DMS 273 (cell line): Measurements from ENCODE around the gene CHD9NB.
"Not testable (repeated sequence)": the region's sequence is repeated elsewhere in the genome, so short reads cannot be mapped to it uniquely, and the experiment has no call there.

Source experiments
- DNase-seq: peaks from one replicate; lab custom pipeline; 2025; ENCODE audit not compliant: unreplicated experiment; lab: John Stamatoyannopoulos, UW

Gene CHD9NB

DNA sequence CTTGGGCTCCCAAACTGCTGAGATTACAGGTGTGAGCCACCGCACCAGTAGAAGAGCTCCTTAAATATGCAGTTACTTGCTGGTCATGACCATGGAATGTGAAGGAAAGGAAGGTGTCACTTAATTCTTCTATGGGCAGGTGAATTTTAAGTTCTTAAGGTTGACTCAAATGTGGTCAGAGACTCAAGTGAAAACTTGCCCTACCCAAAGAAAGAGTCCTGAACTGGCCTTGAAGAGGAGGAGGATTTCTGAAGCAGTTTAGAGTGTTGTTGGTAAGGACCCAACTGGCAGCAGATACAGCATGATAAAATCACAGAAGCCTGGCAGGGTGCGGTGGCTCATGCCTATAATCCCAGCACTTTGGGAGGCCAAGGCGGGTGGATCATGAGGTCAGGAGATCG is 31.4 kb upstream of the CHD9NB start:
- peak; percentile 19 for DNase-seq

- DNase-seq, result no peak
Measured at GRCh38 chr16:53083119-53083518, 30.4 kb upstream of the CHD9NB start.

DNA sequence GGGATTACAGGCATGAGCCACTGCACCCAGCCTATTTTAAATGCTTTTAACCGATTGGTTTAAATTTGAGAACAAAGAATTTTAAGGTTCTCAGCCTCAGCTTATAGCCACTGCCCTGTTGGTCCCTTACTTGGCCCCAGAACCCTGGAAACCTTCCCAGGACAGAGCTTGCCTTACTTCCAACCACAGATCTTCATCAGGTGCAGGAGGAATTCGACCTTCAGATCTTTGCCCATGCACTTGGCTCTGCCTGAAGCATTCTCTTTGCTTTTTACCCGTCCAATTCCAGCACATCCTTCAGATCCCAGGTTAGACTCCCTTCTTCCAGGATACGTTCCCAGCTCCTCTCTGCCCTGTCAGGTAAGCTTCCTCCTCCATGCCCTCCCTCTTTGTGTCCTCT is 29.8 kb upstream of the CHD9NB start:
- DNase-seq, result no peak

- no peak for DNase-seq
Measured at GRCh38 chr16:53081686-53082407, 29.1 kb upstream of the CHD9NB start.

DNA sequence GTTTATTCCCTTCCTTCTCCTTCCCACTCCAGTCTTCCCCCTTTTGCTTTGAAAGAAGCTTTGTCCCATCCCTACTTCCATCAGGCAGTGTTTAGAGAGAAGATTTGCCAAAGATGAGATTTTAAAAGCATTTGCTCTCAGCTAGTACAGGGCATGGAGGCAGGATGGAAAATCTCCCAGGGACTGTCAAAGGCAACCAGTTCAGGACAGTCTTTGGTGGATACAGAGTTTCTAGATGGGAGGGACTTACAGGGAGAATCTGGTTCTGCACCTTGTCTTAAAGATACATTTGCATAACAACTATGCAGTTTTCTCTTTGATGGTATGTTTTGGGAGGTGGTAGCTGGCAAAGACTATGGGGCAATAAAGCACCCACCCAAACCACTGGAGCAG is 28.3 kb upstream of the CHD9NB start:
- no peak for DNase-seq

- DNase-seq, result peak; percentile 62
Measured at GRCh38 chr16:53080345-53081031, 27.8 kb upstream of the CHD9NB start.

DNA sequence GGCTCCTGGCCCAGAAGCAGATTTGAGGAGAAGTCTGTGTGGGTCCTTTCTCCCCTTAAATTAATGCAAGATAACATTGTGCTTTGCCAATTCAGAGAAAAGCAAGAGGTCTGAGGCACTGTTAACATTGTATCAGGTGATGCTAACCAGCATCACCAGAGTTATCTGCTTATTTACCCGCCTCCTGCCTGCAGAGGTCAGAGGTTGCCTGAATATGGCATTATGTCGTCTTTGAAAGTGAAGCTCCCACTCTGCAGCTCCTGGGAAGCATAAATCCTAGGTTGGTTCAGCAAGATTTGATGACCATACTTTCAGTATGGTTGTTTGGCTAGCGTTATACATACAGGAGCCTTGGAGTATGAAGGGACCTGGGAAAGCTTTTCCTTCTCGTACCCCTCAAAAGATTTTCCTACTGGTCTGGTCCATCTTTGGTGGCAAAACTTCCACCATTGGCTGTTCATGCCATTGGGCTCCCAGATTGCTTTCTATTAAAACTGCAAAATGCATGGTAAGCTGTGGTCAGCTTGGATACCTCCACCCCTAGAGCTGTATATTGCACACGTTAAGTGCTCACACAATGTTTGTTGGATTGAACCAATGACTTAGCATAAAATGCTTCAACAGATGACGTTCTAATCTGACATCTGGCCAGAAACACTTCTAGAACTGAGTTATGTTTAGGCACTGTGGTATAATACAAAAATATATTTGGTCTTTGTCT is 26.2 kb upstream of the CHD9NB start:
- DNase-seq, result peak; percentile 39

- no peak for DNase-seq
Measured at GRCh38 chr16:53078247-53078646, 25.6 kb upstream of the CHD9NB start.

- DNase-seq, result not testable (repeated sequence)
Measured at GRCh38 chr16:53075461-53075860, 22.8 kb upstream of the CHD9NB start.

GRCh38 chr16:53074296-53074695 is 21.6 kb upstream of the CHD9NB start:
- DNase-seq, result not testable (repeated sequence)

GRCh38 chr16:53073022-53073421 is 20.3 kb upstream of the CHD9NB start:
- DNase-seq, result no peak

DNA sequence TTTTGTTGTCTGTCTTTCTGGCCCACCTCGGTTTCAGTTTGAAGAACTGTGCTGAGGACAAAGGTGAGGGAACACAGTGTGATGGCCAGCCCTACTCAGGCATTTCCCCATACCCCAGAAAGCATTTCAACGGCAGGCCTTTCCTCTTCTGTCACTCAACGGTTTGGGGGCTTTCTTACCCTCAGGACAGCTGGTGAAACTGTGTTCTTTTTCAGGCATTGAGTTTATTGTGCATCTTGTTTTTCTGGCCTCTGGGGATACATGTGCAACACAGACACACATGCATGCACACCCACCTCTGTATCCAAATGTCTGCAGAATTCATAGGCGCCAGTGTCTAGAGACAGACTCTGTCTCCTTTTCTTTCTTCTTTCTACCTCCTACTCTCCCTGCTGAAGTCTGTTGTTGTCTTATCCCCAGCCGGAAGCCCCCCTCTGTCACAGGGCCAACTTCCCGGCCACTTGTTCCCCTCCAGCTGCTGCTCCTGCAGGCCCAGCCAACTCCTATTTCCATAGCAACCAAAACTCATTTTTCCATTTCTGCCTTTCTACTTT is 19.1 kb upstream of the CHD9NB start:
- DNase-seq, result peak; percentile 88

DNA sequence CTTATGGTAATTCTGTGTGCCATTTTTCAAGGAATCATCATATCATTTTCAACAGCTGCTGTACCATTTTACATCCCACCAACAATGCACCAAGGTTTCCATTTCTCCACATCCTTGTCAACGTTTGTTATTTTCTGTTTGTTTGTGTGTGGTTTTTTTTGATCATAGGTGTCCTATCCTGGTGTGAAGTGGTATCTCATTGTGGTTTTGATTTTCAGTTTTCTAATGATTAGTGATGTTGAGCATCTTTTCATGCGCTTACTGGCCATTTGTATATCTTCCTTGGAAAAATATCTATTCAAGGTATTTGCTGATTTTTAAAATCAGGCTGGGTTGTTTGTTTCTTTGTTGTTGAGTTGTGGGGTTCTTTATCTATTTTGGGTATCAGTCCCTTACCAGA is 17.1 kb upstream of the CHD9NB start:
- DNase-seq, result no peak

- no peak for DNase-seq
Measured at GRCh38 chr16:53068423-53068833, 15.7 kb upstream of the CHD9NB start.

- no peak for DNase-seq
Measured at GRCh38 chr16:53067675-53068074, 15.0 kb upstream of the CHD9NB start.

DNA sequence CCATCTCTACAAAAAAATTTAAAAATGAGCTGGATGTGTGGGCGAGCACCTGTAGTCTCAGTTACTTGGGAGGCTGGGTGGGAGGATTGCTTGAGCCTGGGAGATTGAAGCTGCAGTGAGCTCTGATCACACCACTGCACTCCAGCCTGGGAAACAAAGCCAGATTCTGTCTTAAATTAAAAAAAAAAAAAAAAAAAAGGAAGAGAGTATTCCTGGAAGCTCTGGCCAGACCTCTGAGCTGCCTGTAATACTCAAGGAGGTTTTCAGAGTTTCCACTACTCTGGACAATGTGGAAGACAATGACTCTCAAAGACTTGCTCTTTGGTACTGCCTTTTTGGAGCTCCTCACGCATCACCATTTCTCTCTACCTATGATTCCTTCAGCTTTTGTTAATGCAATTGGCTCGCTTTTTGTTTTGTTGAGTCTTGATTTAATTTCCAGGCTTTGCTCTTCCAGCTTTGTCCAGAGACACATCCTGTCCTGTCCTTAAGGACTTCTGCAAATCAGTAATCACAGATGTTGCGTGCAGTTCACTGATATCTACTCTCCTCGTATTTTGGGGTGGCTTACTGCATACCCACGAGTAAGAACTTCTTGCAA is 12.9 kb upstream of the CHD9NB start:
- no peak for DNase-seq

GRCh38 chr16:53064081-53064578 is 11.4 kb upstream of the CHD9NB start:
- DNase-seq, result no peak

DNA sequence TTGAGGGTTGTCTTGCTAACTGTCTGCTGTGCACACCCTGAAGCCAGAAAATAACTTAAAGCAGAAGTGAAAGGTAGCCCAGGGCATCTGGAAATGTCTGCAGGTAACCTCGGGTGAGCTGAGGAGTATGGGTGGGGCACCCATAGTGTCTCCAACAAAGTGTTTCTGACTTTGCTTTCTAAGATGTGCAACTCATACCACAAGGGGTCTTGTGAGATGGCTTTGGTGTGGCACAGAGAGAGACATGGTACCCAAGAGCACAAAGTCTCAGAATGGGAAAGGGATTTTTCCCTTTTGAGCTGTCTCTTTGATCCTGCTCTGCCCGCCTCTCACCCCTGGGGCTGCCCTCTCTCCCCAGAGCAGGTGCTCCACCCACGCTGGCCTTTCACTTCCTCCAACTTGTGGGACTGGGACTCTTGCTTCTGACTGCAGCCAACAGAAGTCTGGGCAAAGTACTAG is 9.0 kb upstream of the CHD9NB start:
- no peak for DNase-seq

GRCh38 chr16:53061256-53061655 is 8.6 kb upstream of the CHD9NB start:
- DNase-seq, result no peak

DNA sequence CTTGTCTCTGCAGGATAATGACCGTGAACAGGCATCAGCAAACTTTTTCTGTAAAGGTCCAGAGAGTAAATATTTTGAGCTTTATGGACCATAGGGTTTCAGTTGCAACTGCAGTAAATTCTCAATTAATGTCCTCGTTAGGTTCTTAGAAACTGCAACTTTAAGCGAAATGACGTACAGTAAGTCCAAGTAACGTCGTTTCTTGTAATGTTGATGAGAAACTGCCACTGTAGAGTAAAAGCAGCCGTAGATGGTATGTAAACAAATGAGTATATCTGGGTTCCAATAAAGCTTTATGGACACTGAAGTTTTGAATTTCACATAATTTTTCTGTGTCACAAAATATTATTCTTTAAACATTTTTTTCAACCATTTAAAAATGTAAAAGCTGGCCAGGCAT is 7.0 kb upstream of the CHD9NB start:
- no peak for DNase-seq

- no peak for DNase-seq
Measured at GRCh38 chr16:53058882-53059281, 6.2 kb upstream of the CHD9NB start.
